ENCODE data around the gene KATNAL2.

Gene KATNAL2

GRCh38 chr18:47110492-47111274 is 193.3 kb downstream of the KATNAL2 start:
- H3K4me3 ChIP-seq (replicated peaks; ENCODE audit: low read depth, low read length): no peak overlapping the region
- no peak for DNase-seq (ENCODE audit: low read depth)
- TF ChIP-seq, protein P1, sequence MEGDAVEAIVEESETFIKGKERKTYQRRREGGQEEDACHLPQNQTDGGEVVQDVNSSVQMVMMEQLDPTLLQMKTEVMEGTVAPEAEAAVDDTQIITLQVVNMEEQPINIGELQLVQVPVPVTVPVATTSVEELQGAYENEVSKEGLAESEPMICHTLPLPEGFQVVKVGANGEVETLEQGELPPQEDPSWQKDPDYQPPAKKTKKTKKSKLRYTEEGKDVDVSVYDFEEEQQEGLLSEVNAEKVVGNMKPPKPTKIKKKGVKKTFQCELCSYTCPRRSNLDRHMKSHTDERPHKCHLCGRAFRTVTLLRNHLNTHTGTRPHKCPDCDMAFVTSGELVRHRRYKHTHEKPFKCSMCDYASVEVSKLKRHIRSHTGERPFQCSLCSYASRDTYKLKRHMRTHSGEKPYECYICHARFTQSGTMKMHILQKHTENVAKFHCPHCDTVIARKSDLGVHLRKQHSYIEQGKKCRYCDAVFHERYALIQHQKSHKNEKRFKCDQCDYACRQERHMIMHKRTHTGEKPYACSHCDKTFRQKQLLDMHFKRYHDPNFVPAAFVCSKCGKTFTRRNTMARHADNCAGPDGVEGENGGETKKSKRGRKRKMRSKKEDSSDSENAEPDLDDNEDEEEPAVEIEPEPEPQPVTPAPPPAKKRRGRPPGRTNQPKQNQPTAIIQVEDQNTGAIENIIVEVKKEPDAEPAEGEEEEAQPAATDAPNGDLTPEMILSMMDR (IDR thresholded peaks at IDR 0.05; ENCODE audit: low read length, missing control alignments): no peak

GRCh38 chr18:47113796-47114540 is 196.6 kb downstream of the KATNAL2 start:
- TF ChIP-seq, protein P1 (IDR thresholded peaks at IDR 0.05; ENCODE audit: low read length, missing control alignments): no peak
- no peak overlapping the region for H3K4me3 ChIP-seq (replicated peaks; ENCODE audit: low read depth, low read length)
- DNase-seq (ENCODE audit: low read depth): no peak

- H3K4me3 ChIP-seq (replicated peaks; ENCODE audit: low read depth, low read length): no peak overlapping the region
- DNase-seq (ENCODE audit: low read depth): no peak
- TF ChIP-seq, protein P1 (IDR thresholded peaks at IDR 0.05; ENCODE audit: low read length, missing control alignments): no peak
Observed at GRCh38 chr18:47115205-47115604, 197.8 kb downstream of the KATNAL2 start.

GRCh38 chr18:47118981-47119380 is 201.6 kb downstream of the KATNAL2 start:
- TF ChIP-seq, protein P1 (IDR thresholded peaks at IDR 0.05; ENCODE audit: low read length, missing control alignments): no peak
- no peak overlapping the region for H3K4me3 ChIP-seq (replicated peaks; ENCODE audit: low read depth, low read length)
- DNase-seq (ENCODE audit: low read depth): peak; percentile 26

DNA sequence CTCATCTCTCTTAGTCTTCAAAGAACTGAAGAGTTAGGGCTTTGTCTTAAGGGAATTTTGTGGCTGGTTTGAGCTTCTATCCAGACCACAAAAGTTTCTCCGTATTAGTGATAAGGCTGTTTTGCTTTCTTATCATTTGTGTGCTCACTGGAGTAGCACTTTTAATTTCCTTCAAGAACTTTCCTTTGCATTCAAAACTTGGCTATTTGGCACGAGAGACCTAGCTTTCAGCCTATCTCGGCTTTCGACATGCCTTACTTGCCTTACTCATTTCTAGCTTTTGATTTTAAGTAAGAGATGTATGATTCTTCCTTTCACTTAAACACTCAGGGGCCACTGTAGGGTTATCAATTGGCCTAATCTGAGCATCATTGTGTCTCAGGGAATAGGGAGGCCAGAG is 203.0 kb downstream of the KATNAL2 start:
- DNase-seq (ENCODE audit: low read depth): no peak

DNA sequence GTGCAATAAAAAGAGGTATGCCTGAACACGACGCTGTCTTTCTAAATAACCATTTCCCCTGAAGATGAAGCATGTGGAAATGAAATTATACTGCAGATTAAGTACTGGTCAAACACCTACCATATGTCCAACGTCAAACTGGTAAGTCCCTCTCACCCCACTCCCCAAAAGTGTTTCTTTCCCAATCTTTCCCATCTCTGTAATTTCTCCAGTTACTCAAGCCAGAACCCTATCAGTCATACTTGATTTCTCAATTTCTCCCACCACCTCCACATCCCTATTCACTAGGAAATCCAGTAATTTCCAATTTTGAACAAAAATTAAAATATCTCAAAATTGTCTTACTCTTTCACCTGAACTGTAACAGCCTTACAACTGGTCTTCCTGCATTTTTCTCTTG is 203.7 kb downstream of the KATNAL2 start:
- H3K4me3 ChIP-seq (replicated peaks; ENCODE audit: low read depth, low read length): no peak overlapping the region
- TF ChIP-seq, protein P1 (IDR thresholded peaks at IDR 0.05; ENCODE audit: low read length, missing control alignments): no peak
- DNase-seq (ENCODE audit: low read depth): no peak

More for the DNA sequence above, 203.0 kb downstream of the KATNAL2 start:
- no peak overlapping the region for H3K4me3 ChIP-seq (replicated peaks; ENCODE audit: low read depth, low read length)
- TF ChIP-seq, protein P1 (IDR thresholded peaks at IDR 0.05; ENCODE audit: low read length, missing control alignments): no peak

All from fibroblast of pulmonary artery (primary cell).